OCI-LY1 (cell line): ENCODE results near the gene SPINK6.

Source experiments
- EZH2 ChIP-seq: fragments of 200-600 bp; sonication (generic), shearing (Covaris generic); IDR thresholded peaks from 2 replicates; pipeline ENCODE4 v1.8.0; 2017; ENCODE audit warnings: borderline replicate concordance, mixed run types, mild to moderate bottlenecking, antibody characterized with exemption, low read length, moderate library complexity, mixed read lengths
- TF ChIP-seq, protein P1 (sequence below): fragments of 200-600 bp; sonication (generic), shearing (Covaris generic); IDR thresholded peaks from 2 replicates; pipeline ENCODE4 v1.5.1; 2017; ENCODE audit warnings: mild to moderate bottlenecking, antibody characterized with exemption, low read length, moderate library complexity, mixed read lengths

DNA sequence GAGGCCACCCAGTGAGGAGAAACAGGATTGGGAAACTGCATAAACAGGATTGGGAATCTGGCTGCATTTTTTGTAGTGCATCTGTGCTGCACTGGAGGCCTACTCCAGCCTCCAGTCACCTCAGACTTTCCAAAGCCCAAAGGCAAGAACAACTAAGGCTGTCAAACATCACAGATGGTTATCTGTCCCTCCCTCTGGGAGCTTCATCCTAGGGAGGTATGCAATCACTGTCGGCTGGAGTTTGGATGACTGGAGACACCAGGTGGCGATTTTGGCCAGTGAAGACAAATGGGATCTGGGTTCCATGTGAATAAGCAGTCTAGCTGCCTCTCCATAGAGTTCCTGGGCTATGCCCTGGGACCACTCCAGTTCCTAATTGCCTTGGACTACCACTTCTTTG is 56.4 kb downstream of the SPINK6 start:
- TF ChIP-seq, protein P1, sequence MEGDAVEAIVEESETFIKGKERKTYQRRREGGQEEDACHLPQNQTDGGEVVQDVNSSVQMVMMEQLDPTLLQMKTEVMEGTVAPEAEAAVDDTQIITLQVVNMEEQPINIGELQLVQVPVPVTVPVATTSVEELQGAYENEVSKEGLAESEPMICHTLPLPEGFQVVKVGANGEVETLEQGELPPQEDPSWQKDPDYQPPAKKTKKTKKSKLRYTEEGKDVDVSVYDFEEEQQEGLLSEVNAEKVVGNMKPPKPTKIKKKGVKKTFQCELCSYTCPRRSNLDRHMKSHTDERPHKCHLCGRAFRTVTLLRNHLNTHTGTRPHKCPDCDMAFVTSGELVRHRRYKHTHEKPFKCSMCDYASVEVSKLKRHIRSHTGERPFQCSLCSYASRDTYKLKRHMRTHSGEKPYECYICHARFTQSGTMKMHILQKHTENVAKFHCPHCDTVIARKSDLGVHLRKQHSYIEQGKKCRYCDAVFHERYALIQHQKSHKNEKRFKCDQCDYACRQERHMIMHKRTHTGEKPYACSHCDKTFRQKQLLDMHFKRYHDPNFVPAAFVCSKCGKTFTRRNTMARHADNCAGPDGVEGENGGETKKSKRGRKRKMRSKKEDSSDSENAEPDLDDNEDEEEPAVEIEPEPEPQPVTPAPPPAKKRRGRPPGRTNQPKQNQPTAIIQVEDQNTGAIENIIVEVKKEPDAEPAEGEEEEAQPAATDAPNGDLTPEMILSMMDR = no peak
- TF ChIP-seq EZH2 = no peak
